Endodermal cell (in vitro differentiated cells): Measurements from ENCODE around the gene PITPNC1. TPM values are rescaled to one million over a fixed set of nuclear protein-coding genes. Genes with fewer than 3 reads are reported as not detected.

Experiments used
- DNase-seq: peaks from one replicate; pipeline ENCODE4 v3.0.0-alpha.2; 2017
- H3K27ac ChIP-seq: 2 replicates; pipeline ENCODE4 v1.5.1; 2013; ENCODE audit warnings: mild to moderate bottlenecking, low read depth, low read length, moderate library complexity
- H3K27me3 ChIP-seq: 2 replicates; pipeline ENCODE4 v1.6.1; 2013; ENCODE audit warnings: mild to moderate bottlenecking, low read length, moderate library complexity; ENCODE audit not compliant: insufficient read depth, control insufficient read depth, poor library complexity, severe bottlenecking
- H3K36me3 ChIP-seq: 2 replicates; pipeline ENCODE4 v1.7.0; 2013; ENCODE audit warnings: mild to moderate bottlenecking, low read length, moderate library complexity; ENCODE audit not compliant: control insufficient read depth, insufficient read depth
- H3K4me1 ChIP-seq: one replicate; pipeline ENCODE4 v1.7.0; 2013; ENCODE audit warnings: low read length; ENCODE audit not compliant: control insufficient read depth, insufficient read depth
- H3K4me3 ChIP-seq: 2 replicates; pipeline ENCODE4 v1.5.1; 2013; ENCODE audit warnings: mild to moderate bottlenecking, low read length, moderate library complexity
- H3K9ac ChIP-seq: 2 replicates; pipeline ENCODE4 v1.6.1; 2013; ENCODE audit warnings: mild to moderate bottlenecking, low read length, moderate library complexity; ENCODE audit not compliant: poor library complexity, severe bottlenecking; ENCODE audit errors: extremely low read depth
- H3K9me3 ChIP-seq: 2 replicates; pipeline ENCODE4 v1.6.1; 2013; ENCODE audit warnings: mild to moderate bottlenecking, low read length, moderate library complexity; ENCODE audit not compliant: control insufficient read depth
- H3K27ac Mint-ChIP-seq: 2 replicates; pipeline ENCODE4 v1.8.0; 2020; ENCODE audit warnings: mixed read lengths
- H3K27me3 Mint-ChIP-seq: 2 replicates; pipeline ENCODE4 v1.8.0; 2021; ENCODE audit warnings: mild to moderate bottlenecking, mixed read lengths; ENCODE audit not compliant: insufficient read depth
- H3K36me3 Mint-ChIP-seq: 2 replicates; pipeline ENCODE4 v1.8.0; 2020; ENCODE audit warnings: low read depth, mixed read lengths
- H3K4me1 Mint-ChIP-seq: 2 replicates; pipeline ENCODE4 v1.8.0; 2020; ENCODE audit warnings: mixed read lengths
- H3K4me3 Mint-ChIP-seq: 2 replicates; pipeline ENCODE4 v1.8.0; 2020; ENCODE audit warnings: mild to moderate bottlenecking, moderate library complexity, mixed read lengths
- H3K9me3 Mint-ChIP-seq: 2 replicates; pipeline ENCODE4 v1.8.0; 2020; ENCODE audit warnings: mild to moderate bottlenecking, mixed read lengths
- WGBS, 2 experiments: methylation state at CpG; one replicate each; pipeline versions ENCODE4 v1.1.5 to v1.1.7; 2013; ENCODE audit warnings: missing lambda C conversion rate in 2 of 2, mixed read lengths in 1 of 2; ENCODE audit not compliant: insufficient coverage in 1 of 2, insufficient read length in 1 of 2; 5-methylcytosine and 5-hydroxymethylcytosine counted together
- total RNA-seq, 2 donors: library from RNA; stranded (reverse); fragmentation: NEBNext Ultra II Directional in 1 of 2; extraction: Animal tissue kit (Norgen Biotek cat#: 25700) in 1 of 2; gene quantifications; 2 replicates in 1 of 2; 3 replicates in 1 of 2; pipeline ENCODE4 v1.2.1, GENCODE V29; 2021
- TF ChIP-seq, protein P1 (sequence below): fragments of 200-600 bp; sonication (generic); conservative IDR thresholded peaks from 2 replicates; pipeline ENCODE4 v1.5.0; 2021; ENCODE audit warnings: antibody characterized with exemption, mild to moderate bottlenecking

PITPNC1 gene
- total RNA-seq, 2 donors from 2014 or later: 28.9 to 36.4 TPM

DNA sequence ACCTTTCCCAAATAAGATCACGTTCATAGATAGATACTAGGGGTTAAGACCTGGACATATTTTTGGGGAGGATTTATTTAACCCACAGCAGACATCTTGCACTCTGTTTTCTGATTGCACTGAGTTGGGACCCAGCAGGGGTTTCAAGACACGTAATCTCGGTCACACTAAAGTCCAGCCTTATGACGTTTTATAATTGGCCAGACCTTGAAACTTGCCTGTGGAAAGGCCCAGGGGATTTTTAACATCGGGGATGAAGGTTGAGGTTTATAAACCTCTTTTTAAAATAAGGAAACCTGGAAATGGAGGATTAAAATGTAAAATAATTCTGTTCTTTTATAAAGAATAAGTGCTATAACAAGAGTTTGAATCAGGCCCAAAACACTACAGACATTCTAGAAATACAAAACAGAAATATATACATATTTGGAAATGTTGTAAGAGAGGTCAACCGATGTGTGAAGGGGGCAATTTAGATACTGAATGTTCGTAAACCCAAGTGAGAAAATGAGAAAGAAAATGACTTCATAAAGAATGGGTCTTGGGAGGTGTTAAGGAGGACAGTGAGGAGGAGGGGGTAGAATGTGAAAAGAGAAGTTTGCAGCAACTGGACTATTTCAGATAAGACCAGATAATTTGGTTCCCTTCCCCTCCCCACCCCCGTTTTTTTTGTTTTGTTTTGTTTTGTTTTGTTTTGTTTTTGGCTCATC lies 279.6 kb downstream of the PITPNC1 start:
- no peak overlapping the region for H3K27ac ChIP-seq
- H3K4me1 ChIP-seq: no peaks in the 10 kb centered on the region
- TF ChIP-seq, protein P1, sequence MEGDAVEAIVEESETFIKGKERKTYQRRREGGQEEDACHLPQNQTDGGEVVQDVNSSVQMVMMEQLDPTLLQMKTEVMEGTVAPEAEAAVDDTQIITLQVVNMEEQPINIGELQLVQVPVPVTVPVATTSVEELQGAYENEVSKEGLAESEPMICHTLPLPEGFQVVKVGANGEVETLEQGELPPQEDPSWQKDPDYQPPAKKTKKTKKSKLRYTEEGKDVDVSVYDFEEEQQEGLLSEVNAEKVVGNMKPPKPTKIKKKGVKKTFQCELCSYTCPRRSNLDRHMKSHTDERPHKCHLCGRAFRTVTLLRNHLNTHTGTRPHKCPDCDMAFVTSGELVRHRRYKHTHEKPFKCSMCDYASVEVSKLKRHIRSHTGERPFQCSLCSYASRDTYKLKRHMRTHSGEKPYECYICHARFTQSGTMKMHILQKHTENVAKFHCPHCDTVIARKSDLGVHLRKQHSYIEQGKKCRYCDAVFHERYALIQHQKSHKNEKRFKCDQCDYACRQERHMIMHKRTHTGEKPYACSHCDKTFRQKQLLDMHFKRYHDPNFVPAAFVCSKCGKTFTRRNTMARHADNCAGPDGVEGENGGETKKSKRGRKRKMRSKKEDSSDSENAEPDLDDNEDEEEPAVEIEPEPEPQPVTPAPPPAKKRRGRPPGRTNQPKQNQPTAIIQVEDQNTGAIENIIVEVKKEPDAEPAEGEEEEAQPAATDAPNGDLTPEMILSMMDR: no peak
- Mint-ChIP-seq H3K27ac (no peak overlapping the region), H3K4me3 (no peak overlapping the region), H3K9me3 (peaks cover 18% of the 10 kb centered on the region), H3K27me3 (no peaks in the 10 kb centered on the region), H3K4me1 (peaks cover 9% of the 10 kb centered on the region), H3K36me3 (peaks cover 27% of the 10 kb centered on the region)
- H3K9me3 ChIP-seq: peaks cover 19% of the 10 kb centered on the region
- WGBS, 2 experiments: 92 to 97% methylated on average over 4 to 6 of the region's 8 CpGs
- no peak for DNase-seq
- H3K27me3 ChIP-seq: no peaks in the 10 kb centered on the region
- no peak overlapping the region for H3K4me3 ChIP-seq
- H3K36me3 ChIP-seq: peaks cover 3% of the 10 kb centered on the region
- H3K9ac ChIP-seq: no peak overlapping the region

DNA sequence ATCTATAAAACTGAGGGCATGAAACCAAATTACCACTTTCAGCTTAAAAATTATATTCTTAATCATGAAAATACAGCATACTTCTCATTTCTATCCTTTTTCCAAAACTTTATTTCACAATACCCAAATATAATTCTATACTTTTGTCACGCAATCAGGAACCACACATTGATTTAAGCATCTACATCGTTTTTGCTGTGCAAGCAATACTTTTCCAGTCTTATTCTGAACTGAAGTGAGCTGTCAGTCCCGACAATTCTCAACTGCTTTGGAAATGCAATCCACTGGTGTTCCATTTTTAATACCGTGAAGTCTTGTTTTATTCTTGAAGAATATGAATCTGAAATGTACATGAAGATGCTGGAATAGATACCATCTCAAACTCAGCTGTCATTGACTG lies 280.5 kb downstream of the PITPNC1 start:
- Histone ChIP-seq H3K9me3 (peaks cover 25% of the 10 kb centered on the region), H3K36me3 (peaks cover 5% of the 10 kb centered on the region), H3K4me3 (no peak overlapping the region), H3K27me3 (no peaks in the 10 kb centered on the region), H3K27ac (no peak overlapping the region), H3K4me1 (no peaks in the 10 kb centered on the region), H3K9ac (no peak overlapping the region)
- Mint-ChIP-seq H3K36me3 (peaks cover 29% of the 10 kb centered on the region), H3K9me3 (peaks cover 20% of the 10 kb centered on the region), H3K27ac (no peak overlapping the region), H3K4me1 (peaks cover 9% of the 10 kb centered on the region), H3K27me3 (no peaks in the 10 kb centered on the region), H3K4me3 (no peak overlapping the region)
- DNase-seq: no peak
- TF ChIP-seq, protein P1: no peak
- 94 to 97% methylated on average over 3 to 4 of the region's 4 CpGs for WGBS, 2 experiments

DNA sequence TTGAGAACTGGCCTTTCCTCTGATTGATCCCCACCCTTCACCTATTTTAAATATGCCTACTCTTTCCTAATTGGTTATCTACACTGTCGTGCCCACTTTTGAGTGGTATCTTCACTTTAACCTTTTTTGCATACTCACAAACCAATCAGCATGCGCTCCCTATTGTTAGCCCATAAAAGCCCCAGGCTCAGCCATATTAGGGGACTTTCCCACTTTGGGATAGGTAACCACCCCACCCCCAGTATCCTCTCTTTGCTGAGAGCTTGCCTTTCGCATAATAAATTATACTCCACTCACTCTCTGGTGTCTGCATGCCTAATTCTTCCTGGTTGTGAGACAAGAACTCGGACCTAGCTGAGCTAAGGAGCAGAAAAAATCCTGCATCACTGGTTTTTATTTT lies 281.2 kb downstream of the PITPNC1 start:
- no peaks in the 10 kb centered on the region for H3K4me1 ChIP-seq
- no peak overlapping the region for H3K4me3 Mint-ChIP-seq
- no peaks in the 10 kb centered on the region for H3K27me3 Mint-ChIP-seq
- peaks cover 6% of the 10 kb centered on the region for H3K36me3 ChIP-seq
- DNase-seq: no peak
- peaks cover 9% of the 10 kb centered on the region for H3K4me1 Mint-ChIP-seq
- WGBS, 2 experiments: 92 to 96% methylated on average over 4 of the region's 4 CpGs
- H3K9ac ChIP-seq: no peak overlapping the region
- H3K4me3 ChIP-seq: no peak overlapping the region
- H3K9me3 Mint-ChIP-seq: peaks cover 25% of the 10 kb centered on the region
- H3K9me3 ChIP-seq: peaks cover 29% of the 10 kb centered on the region
- H3K27ac Mint-ChIP-seq: no peak overlapping the region
- no peak overlapping the region for H3K27ac ChIP-seq
- peaks cover 31% of the 10 kb centered on the region for H3K36me3 Mint-ChIP-seq
- H3K27me3 ChIP-seq: no peaks in the 10 kb centered on the region
- TF ChIP-seq, protein P1: no peak
